Fibroblast of skin of abdomen (primary cell): ENCODE results near the gene UBR4.

Experiments used
- DNase-seq: peaks from one replicate; pipeline ENCODE4 v3.0.0-alpha.2; 2013

The UBR4 gene

DNA sequence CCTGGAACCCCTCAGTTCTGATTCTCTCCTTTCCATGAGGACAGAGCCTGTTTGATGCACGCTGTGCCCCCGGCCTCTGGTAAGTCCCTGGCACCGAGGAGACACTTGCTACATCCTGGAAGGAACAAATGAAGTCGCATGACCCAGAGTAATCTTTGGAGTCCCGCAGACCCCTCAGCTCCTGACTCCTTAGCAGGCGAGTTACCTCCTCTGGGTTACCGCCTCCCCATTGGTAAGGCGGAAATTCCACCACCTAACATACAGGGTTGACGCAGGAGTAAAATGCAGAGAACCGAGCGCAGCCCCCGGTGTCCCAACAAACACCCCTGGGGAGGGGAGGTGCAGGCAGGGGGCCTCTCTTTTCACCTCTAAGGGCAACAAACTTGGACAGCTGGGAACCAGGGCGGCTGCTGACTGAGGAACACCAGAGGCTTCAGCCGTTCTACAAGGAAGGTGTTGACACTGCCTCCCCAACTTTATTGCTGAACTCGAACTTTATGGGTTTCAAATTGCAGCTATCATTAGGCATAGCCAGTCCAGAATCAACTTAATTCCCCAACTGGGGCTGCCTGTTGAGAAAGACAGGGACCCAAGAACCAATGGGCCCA is 138.3 kb downstream of the UBR4 start:
- no peak for DNase-seq

- no peak for DNase-seq
These were observed 139.0 kb downstream of the UBR4 start for GRCh38 chr1:19070891-19071621.

- no peak for DNase-seq
These were observed 139.8 kb downstream of the UBR4 start for GRCh38 chr1:19070197-19070651.

DNA sequence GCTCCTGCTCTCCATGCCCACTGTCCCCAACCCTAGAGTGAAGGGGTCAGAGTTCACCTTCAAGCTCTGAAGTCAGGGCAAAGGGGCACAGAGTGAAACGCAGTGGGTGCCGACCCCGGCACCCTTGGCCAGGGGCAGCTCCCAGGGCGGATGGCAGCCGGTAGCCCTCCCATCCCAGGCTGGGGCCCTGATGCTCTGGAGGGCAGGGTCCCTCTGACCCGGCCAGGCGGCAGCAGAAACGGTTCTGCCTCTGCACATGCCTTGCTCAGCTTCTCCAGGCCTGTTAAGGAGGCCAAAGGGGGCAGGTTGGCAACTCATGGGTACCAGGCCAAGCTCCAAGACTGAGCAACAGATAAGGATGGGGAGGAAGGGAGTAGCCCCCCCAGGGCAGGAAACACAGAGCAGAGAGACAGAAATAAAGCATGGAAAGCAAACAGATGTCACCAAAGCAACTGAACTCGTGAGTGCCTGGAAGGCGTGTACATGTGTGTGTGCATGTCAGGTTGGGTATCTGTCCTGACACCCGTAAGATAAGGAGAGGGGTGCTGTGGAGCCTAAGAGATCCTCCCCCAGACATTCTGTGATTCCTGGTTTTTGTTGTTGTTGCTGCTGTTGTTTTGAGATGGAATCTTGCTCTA is 141.3 kb downstream of the UBR4 start:
- DNase-seq = no peak

DNA sequence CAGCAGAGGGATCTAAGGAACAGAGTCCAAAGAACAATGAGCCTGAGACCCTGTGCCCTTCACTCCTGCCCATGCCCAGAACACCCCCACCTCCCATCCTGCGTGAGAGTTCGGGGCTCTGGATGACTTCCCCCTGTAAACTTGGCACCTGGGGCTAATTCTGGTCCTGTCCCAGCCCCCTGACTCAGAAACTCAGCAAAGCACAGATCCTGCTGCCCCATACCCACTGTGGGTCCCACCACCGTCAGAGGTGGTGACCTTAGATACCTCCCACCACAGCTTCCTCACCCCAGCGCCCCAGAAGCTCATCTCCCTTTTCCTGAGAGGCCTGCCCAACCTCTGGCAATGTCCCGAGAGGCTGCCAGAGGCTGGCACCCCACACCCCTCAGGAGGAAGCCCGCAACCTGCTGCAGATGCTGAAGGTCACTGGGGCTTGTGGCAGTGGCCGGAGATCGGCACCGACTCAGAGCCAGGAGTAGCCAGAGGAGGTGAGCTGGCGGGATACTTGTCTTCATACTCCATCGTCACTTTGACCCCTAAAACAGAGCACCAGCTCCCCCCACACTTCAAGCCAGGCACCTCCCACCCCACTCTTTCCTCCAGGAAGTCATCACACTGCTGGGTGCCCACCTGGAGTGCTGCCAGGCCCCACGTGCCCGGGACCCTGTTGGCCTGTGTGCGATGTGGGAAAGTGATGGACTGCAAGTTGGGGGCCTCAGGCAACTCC is 142.0 kb downstream of the UBR4 start:
- DNase-seq = no peak

DNA sequence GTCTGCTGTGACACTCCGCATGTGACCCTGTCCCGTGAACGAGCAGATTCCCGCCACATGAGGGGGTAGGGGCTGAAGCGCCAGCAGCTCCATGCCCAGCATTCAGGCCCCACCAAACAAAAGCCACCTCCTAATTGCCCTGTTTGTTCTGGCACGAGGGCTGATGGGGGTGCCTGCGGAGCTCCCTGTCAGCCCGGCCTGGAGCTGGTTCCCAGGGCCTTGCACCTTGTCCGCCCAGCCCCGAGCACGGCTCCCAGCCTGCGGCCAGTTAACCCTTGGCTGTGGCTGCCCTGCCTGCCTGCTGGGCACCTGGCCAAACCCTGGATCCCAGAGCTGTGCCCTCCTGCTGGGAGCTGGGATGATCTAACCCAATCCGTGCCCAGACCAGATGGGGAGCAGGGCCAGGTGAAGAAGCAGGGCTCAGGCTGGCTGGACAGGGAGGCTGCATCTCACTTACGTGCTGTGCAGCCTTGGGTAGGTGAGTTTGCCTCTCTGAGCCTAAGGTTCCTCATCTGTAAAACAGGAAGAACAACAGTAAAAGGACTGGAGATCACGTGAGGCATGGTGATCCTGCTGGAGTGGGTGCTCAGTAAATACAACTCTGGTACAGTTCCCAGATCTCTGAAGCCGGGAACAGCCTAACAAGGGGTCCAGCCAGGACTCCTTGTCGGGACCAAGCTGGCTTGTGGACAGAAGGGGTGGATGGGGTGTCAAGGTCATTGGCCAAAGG is 142.7 kb downstream of the UBR4 start:
- DNase-seq = no peak

DNA sequence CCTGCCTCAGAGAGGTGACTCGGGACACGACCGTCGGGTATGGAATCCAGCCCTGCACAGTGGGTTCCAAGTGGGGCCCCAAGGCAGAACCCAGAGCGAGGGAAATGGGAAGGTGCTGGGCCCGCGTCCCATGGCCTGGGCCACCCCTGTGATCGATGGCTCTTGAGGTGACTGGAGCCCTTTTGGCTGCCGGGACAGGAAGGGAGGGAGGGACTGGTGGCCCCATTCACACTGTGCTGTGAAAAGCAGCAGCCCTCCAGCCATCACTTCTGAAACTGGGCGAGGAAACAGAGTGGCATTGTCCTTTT is 143.2 kb downstream of the UBR4 start:
- DNase-seq = no peak

- DNase-seq = no peak
These were observed 143.7 kb downstream of the UBR4 start for GRCh38 chr1:19066248-19066873.

DNA sequence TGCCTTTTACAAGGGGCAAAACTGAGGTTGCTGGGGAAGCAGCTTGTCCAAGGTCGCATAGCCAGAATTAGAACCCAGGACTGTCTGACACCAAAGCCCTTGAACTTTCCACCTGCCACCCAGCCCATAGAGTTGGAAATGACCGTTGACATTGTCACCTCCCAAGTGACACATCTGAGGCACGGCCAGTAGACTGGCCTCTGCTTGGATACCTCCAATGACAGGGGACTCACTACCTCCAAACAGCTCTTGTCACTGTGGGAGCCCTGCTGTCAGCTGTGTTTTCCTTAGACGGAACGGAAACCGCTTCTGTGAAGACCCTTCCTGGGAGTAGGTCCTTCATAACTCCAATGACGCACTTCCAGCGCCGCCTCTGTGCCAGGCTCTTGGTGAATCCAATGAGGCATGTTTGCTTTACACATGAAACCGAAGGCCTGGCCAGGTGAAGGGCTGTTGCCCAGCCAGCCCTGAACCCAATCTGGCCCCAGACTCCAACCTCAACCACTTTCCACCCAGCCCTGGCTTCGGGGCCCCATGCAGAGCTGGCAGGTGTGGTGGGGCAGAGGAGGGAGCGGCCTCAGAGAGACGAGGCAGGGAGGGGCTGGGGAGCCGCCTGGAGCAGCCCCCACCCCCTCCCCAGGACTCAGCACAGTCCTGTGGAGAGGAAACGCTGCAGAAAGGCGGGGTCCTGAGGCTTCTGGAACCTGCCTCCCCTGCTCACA is 144.4 kb downstream of the UBR4 start:
- DNase-seq = no peak

DNA sequence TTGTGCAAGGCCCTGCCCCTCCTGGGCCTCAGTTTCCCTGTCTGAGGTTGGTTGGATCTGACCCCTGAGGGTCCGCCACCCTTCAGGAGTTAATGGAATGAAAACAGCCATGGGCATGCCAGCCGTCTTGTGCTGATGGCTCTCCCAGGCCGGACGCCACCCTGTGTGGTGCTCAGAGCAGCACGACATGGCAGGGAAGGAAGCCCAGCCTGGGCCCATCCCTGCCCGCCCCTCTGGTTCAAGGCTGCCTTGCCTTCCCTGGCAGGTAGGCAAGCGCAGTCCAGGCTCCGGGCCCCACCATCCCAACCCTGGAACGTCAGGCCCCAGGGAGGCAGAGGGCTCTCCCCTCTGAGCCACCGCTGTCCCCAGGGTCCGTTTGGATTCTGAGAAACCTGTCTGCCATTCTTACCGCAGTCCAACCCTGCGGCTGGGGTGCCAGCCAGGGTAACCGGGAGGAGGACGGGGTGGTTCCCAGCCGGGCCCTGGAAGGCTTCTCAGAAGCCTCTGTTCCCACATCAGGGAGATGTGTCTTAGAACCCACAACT is 145.1 kb downstream of the UBR4 start:
- DNase-seq = no peak

- no peak for DNase-seq
These were observed 146.9 kb downstream of the UBR4 start for GRCh38 chr1:19063122-19063521.

GRCh38 chr1:19062258-19063029 is 147.6 kb downstream of the UBR4 start:
- DNase-seq = no peak

DNA sequence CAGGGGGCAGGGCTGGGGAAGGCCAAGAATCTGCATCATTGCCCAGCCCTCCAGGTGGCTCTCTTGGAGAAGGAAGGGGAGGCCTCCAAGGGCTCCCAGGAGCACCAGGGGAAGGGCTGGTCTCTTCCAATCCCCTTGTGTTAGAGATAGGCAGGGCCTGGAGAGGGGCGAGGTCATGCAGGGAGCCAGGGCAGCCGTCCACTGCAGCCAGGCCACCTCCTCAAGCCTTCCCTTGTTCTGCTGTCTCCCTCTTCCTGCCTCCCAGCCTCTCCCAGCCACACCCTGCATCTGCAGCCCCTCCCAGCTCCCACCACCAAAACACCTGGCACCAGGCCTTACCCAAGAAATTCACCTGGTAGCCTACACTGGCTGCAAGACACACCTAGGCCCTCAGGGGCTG is 148.3 kb downstream of the UBR4 start:
- DNase-seq = no peak

- no peak for DNase-seq
These were observed 148.7 kb downstream of the UBR4 start for GRCh38 chr1:19061343-19061742.

GRCh38 chr1:19059773-19060172 is 150.3 kb downstream of the UBR4 start:
- DNase-seq = no peak

DNA sequence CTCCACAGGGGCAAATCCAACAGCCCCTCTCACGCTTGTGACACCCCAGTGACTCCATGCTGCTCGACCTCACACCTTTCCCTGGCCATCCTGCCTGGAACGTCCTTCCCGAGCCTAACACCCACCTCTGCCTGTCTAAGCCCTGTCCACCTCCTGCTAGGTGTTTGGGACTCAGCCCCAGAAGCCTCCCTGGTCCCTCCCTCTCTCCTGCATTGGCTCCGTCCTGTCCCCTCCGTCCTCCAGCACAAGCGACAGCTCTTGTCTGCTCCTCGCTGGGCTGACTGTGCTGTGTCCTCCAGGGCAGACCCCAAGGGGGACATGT is 151.6 kb downstream of the UBR4 start:
- no peak for DNase-seq

DNA sequence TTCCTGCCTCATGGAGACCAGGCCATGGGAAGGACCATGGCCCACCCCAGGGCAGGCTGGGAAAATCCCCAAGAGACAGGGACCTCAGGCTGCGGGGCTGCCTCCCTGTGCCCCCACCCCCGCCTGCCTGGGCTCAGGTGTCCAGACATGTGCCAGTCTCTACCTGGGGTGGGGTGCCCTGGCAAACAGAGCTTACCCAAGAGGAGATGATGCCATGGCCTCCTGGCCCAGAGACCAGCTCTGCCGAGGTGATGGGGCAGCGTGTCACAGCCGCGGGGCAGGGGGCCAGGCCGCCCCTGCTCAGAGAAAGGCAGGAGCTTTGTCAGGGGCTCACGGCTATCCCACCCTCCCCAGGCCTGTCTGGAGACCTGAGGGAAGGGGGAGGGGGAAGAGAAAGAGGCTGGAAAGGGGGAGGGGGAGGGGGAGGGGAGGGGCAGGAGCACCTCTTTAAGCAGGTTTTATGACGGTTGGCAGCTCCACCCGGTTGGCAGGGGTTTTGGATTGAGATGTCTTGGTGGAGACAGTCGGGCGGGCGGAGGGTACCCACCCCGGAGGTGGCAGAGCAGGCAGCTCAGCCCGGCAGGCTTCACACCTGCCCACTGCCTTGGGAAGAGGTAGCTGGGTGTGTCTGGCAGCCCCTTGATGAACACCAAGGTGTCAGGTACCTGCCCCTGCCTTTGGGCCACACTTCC is 152.1 kb downstream of the UBR4 start:
- DNase-seq = no peak

GRCh38 chr1:19057182-19057779 is 152.8 kb downstream of the UBR4 start:
- no peak for DNase-seq

- DNase-seq = no peak
These were observed 154.4 kb downstream of the UBR4 start for GRCh38 chr1:19055701-19056100.

GRCh38 chr1:19055001-19055400 is 155.1 kb downstream of the UBR4 start:
- DNase-seq = no peak
